ENCODE data around the gene SRBD1. TPM values are rescaled to one million over a fixed set of nuclear protein-coding genes. Genes with fewer than 3 reads are reported as not detected.

SRBD1 gene
- polyA plus RNA-seq, 3 donors: 5.8 to 9.2 (median 7.0) TPM

DNA sequence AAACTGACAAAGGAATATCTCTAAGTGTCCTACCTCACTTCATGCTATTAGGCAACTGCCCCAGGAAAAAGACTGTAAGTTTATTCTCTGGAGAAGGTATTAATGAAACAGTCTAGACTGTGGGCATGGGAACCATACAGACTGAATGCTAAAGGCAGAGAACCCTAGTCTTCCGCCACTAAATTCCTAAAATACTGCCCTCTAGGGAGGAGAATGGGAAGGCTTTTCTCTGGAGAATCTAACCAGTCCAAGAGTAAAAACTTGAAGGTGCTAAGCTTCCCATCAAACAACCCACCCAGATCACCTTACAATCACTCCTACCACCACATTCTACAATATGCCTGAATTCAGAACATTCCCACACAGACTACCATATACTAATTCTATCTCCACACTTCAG, 3.4 kb downstream of the SRBD1 start:
- H3K4me3 ChIP-seq (replicated peaks in 1 of 3; ENCODE audit: low read depth in 2 of 3, low read length in 3 of 3): no peak overlapping the region
- Mint-ChIP-seq H3K4me3 (peak overlapping the region in 1 of 2 donors; percentile 1), H3K27me3 (ENCODE audit: low read depth in 3 of 3) (no peaks in the 10 kb centered on the region), H3K4me1 (peaks cover 26% of the 10 kb centered on the region), H3K27ac (peak overlapping the region in 1 of 7 donors; percentile 0), H3K9me3 (no peaks in the 10 kb centered on the region), H3K36me3 (peaks cover 17 to 20% of the 10 kb centered on the region in 2 donors)
- no CpG with 5 or more reads among the region's 1 CpG for WGBS (ENCODE audit: insufficient coverage)
- H3K9me3 ChIP-seq (replicated peaks in 1 of 2; ENCODE audit: control insufficient read depth in 1 of 2, insufficient read depth in 1 of 2, low read length in 2 of 2): no peaks in the 10 kb centered on the region
- peaks cover 35% of the 10 kb centered on the region for H3K79me2 ChIP-seq (ENCODE audit: insufficient read depth, low read length)
- intact Hi-C loops (cut with micrococcal nuclease): no loop called here
- no peak overlapping the region for H3K27ac ChIP-seq (ENCODE audit: low read depth in 1 of 2, low read length in 2 of 2)
- no peaks in the 10 kb centered on the region for H3K27me3 ChIP-seq (ENCODE audit: control insufficient read depth in 2 of 2, insufficient read depth in 2 of 2, low read length in 2 of 2)
- DNase-seq: no peak
- H3K4me2 ChIP-seq (replicated peaks; ENCODE audit: extremely low read depth, low read length, poor library complexity, severe bottlenecking): no peak overlapping the region
- TF ChIP-seq CTCF (IDR thresholded peaks at IDR 0.05): peak; percentile 27
- H2AFZ ChIP-seq (ENCODE audit: insufficient read depth, low read depth, low read length, poor library complexity, severe bottlenecking): no peak overlapping the region
- peaks cover 11 to 19% of the 10 kb centered on the region in 2 donors for H3K36me3 ChIP-seq (replicated peaks in 1 of 2; ENCODE audit: control insufficient read depth in 1 of 2, insufficient read depth in 2 of 2, low read length in 2 of 2)
- no peaks in the 10 kb centered on the region for H4K20me1 ChIP-seq (ENCODE audit: insufficient read depth, low read length)
- peaks cover 12 to 17% of the 10 kb centered on the region in 2 donors for H3K4me1 ChIP-seq (ENCODE audit: control insufficient read depth in 1 of 2, insufficient read depth in 2 of 2, low read length in 2 of 2)
- H3K9ac ChIP-seq (ENCODE audit: insufficient read depth, low read length, poor library complexity, severe bottlenecking): no peak overlapping the region

- no peak for TF ChIP-seq CTCF (IDR thresholded peaks at IDR 0.05)
- Histone ChIP-seq H3K4me1 (ENCODE audit: control insufficient read depth in 1 of 2, insufficient read depth in 2 of 2, low read length in 2 of 2) (peaks cover 12 to 17% of the 10 kb centered on the region in 2 donors), H3K79me2 (ENCODE audit: insufficient read depth, low read length) (peaks cover 35% of the 10 kb centered on the region), H4K20me1 (ENCODE audit: insufficient read depth, low read length) (no peaks in the 10 kb centered on the region), H3K4me3 (replicated peaks in 1 of 3; ENCODE audit: low read depth in 2 of 3, low read length in 3 of 3) (no peak overlapping the region), H3K27me3 (ENCODE audit: control insufficient read depth in 2 of 2, insufficient read depth in 2 of 2, low read length in 2 of 2) (no peaks in the 10 kb centered on the region), H3K4me2 (replicated peaks; ENCODE audit: extremely low read depth, low read length, poor library complexity, severe bottlenecking) (no peak overlapping the region), H3K27ac (ENCODE audit: low read depth in 1 of 2, low read length in 2 of 2) (no peak overlapping the region), H2AFZ (ENCODE audit: insufficient read depth, low read depth, low read length, poor library complexity, severe bottlenecking) (no peak overlapping the region), H3K9me3 (replicated peaks in 1 of 2; ENCODE audit: control insufficient read depth in 1 of 2, insufficient read depth in 1 of 2, low read length in 2 of 2) (no peaks in the 10 kb centered on the region), H3K9ac (ENCODE audit: insufficient read depth, low read length, poor library complexity, severe bottlenecking) (no peak overlapping the region), H3K36me3 (replicated peaks in 1 of 2; ENCODE audit: control insufficient read depth in 1 of 2, insufficient read depth in 2 of 2, low read length in 2 of 2) (peaks cover 11 to 23% of the 10 kb centered on the region in 2 donors)
- Mint-ChIP-seq H3K4me1 (peaks cover 26% of the 10 kb centered on the region), H3K27ac (peak overlapping the region in 3 of 7 donors; percentile 68 to 79 (median 72)), H3K4me3 (no peak overlapping the region), H3K27me3 (ENCODE audit: low read depth in 3 of 3) (no peaks in the 10 kb centered on the region), H3K36me3 (peaks cover 21 to 25% of the 10 kb centered on the region in 2 donors), H3K9me3 (no peaks in the 10 kb centered on the region)
- intact Hi-C loops (cut with micrococcal nuclease): no loop called here
- DNase-seq: peak in 1 of 3 donors; percentile 61
- no CpG with 5 or more reads among the region's 1 CpG for WGBS (ENCODE audit: insufficient coverage)
These were observed 4.3 kb downstream of the SRBD1 start for GRCh38 chr2:45606796-45607195.
